Progenitor cell of endocrine pancreas (in vitro differentiated cells): ENCODE results near the gene AFAP1L1. TPM values are rescaled to one million over a fixed set of nuclear protein-coding genes. Genes with fewer than 3 reads are reported as not detected.

Experiments used
- DNase-seq: peaks from one replicate; pipeline ENCODE4 v3.0.0; 2021; ENCODE audit warnings: low spot score; ENCODE audit not compliant: unreplicated experiment
- H3K27ac Mint-ChIP-seq: 2 replicates; pipeline ENCODE4 v1.8.0; 2021; ENCODE audit warnings: mild to moderate bottlenecking, moderate library complexity, mixed read lengths
- H3K27me3 Mint-ChIP-seq: 2 replicates; pipeline ENCODE4 v1.8.0; 2021; ENCODE audit warnings: mixed read lengths
- H3K36me3 Mint-ChIP-seq: 2 replicates; pipeline ENCODE4 v1.8.0; 2022; ENCODE audit warnings: mixed read lengths; ENCODE audit not compliant: insufficient read depth
- H3K4me1 Mint-ChIP-seq: 2 replicates; pipeline ENCODE4 v1.8.0; 2021; ENCODE audit warnings: low read depth, mixed read lengths
- H3K4me3 Mint-ChIP-seq: 2 replicates; pipeline ENCODE4 v1.8.0; 2021; ENCODE audit warnings: low read depth, mild to moderate bottlenecking, moderate library complexity, mixed read lengths
- H3K9me3 Mint-ChIP-seq: 2 replicates; pipeline ENCODE4 v1.8.0; 2021; ENCODE audit warnings: low read depth, mixed read lengths
- CTCF ChIP-seq: fragments of 200-600 bp; sonication (generic); IDR thresholded peaks from one replicate; pipeline ENCODE4 v1.5.0; 2021; ENCODE audit warnings: antibody characterized with exemption, mild to moderate bottlenecking; ENCODE audit not compliant: unreplicated experiment
- total RNA-seq: library from RNA; stranded (reverse); gene quantifications from 2 replicates; pipeline ENCODE4 v1.2.1, GENCODE V29; 2021

AFAP1L1 gene
- total RNA-seq, 1 donor from 2014 or later: 0.69 TPM

GRCh38 chr5:149380466-149381121 lies 108.9 kb downstream of the AFAP1L1 start:
- H3K4me3 Mint-ChIP-seq: no peak overlapping the region
- peaks cover 2% of the 10 kb centered on the region for H3K4me1 Mint-ChIP-seq
- no peak overlapping the region for H3K27ac Mint-ChIP-seq
- no peaks in the 10 kb centered on the region for H3K9me3 Mint-ChIP-seq
- no peak for DNase-seq
- no peaks in the 10 kb centered on the region for H3K36me3 Mint-ChIP-seq
- H3K27me3 Mint-ChIP-seq: no peaks in the 10 kb centered on the region
- no peak for TF ChIP-seq CTCF

GRCh38 chr5:149381261-149381985 lies 109.8 kb downstream of the AFAP1L1 start:
- no peaks in the 10 kb centered on the region for H3K9me3 Mint-ChIP-seq
- no peaks in the 10 kb centered on the region for H3K27me3 Mint-ChIP-seq
- H3K4me1 Mint-ChIP-seq: peaks cover 2% of the 10 kb centered on the region
- TF ChIP-seq CTCF: no peak
- no peak overlapping the region for H3K4me3 Mint-ChIP-seq
- H3K36me3 Mint-ChIP-seq: no peaks in the 10 kb centered on the region
- H3K27ac Mint-ChIP-seq: no peak overlapping the region
- DNase-seq: no peak

- Mint-ChIP-seq H3K4me3 (no peak overlapping the region), H3K27me3 (no peaks in the 10 kb centered on the region), H3K36me3 (no peaks in the 10 kb centered on the region), H3K27ac (no peak overlapping the region), H3K9me3 (no peaks in the 10 kb centered on the region), H3K4me1 (peaks cover 2% of the 10 kb centered on the region)
- peak; percentile 92 for TF ChIP-seq CTCF
- peak; percentile 76 for DNase-seq
These were observed 110.3 kb downstream of the AFAP1L1 start for GRCh38 chr5:149381986-149382338.

- DNase-seq: no peak
- no peaks in the 10 kb centered on the region for H3K9me3 Mint-ChIP-seq
- H3K4me1 Mint-ChIP-seq: peaks cover 2% of the 10 kb centered on the region
- no peak overlapping the region for H3K4me3 Mint-ChIP-seq
- H3K27ac Mint-ChIP-seq: no peak overlapping the region
- H3K36me3 Mint-ChIP-seq: no peaks in the 10 kb centered on the region
- no peaks in the 10 kb centered on the region for H3K27me3 Mint-ChIP-seq
- no peak for TF ChIP-seq CTCF
These were observed 111.0 kb downstream of the AFAP1L1 start for GRCh38 chr5:149382517-149383220.

- H3K9me3 Mint-ChIP-seq: no peaks in the 10 kb centered on the region
- peaks cover 2% of the 10 kb centered on the region for H3K4me1 Mint-ChIP-seq
- no peak overlapping the region for H3K4me3 Mint-ChIP-seq
- no peak overlapping the region for H3K27ac Mint-ChIP-seq
- no peaks in the 10 kb centered on the region for H3K36me3 Mint-ChIP-seq
- TF ChIP-seq CTCF: no peak
- DNase-seq: no peak
- no peaks in the 10 kb centered on the region for H3K27me3 Mint-ChIP-seq
These were observed 111.7 kb downstream of the AFAP1L1 start for GRCh38 chr5:149383399-149383798.
